Activated CD8-positive, alpha-beta T cell treated with anti-CD3 and anti-CD28 coated beads for 36 hours (primary cell): Measurements from ENCODE around the gene SHKBP1. TPM values are rescaled to one million over a fixed set of nuclear protein-coding genes. Genes with fewer than 3 reads are reported as not detected.
"Not testable (repeated sequence)": the region's sequence is repeated elsewhere in the genome, so short reads cannot be mapped to it uniquely, and the experiment has no call there.

Source experiments
- ATAC-seq: fragments of 200-7000 bp; cut with Tn5 transposase; one replicate; pipeline ENCODE4 v1.10.0; 2021; ENCODE audit warnings: mild to moderate bottlenecking, moderate library complexity
- CTCF ChIA-PET: fragments of 350-600 bp; sonication (Branson Sonifier 250); formaldehyde crosslinking; loops from one replicate; lab custom pipeline; 2021; ENCODE audit warnings: antibody characterized with exemption; lab: Charles Lee
- POLR2A ChIA-PET: fragments of 350-600 bp; sonication (Branson Sonifier 250); formaldehyde crosslinking; loops from one replicate; lab custom pipeline; 2021; ENCODE audit warnings: antibody characterized with exemption; lab: Charles Lee
- DNase-seq: peaks from one replicate; pipeline ENCODE4 v3.0.0-alpha.2; 2020
- H3K27ac Mint-ChIP-seq: one replicate; pipeline ENCODE4 v1.8.0; 2021; ENCODE audit warnings: mild to moderate bottlenecking, mixed read lengths
- H3K27me3 Mint-ChIP-seq: one replicate; pipeline ENCODE4 v1.8.0; 2021; ENCODE audit warnings: mixed read lengths
- H3K36me3 Mint-ChIP-seq: one replicate; pipeline ENCODE4 v1.8.0; 2021; ENCODE audit warnings: low read depth, mixed read lengths
- H3K4me1 Mint-ChIP-seq: one replicate; pipeline ENCODE4 v1.8.0; 2021; ENCODE audit warnings: low read depth, mixed read lengths
- H3K4me3 Mint-ChIP-seq: one replicate; pipeline ENCODE4 v1.8.0; 2021; ENCODE audit warnings: mild to moderate bottlenecking, moderate library complexity, mixed read lengths
- H3K9me3 Mint-ChIP-seq: one replicate; pipeline ENCODE4 v1.8.0; 2021; ENCODE audit warnings: mixed read lengths
- intact Hi-C: fragments of 100-400 bp; cut with micrococcal nuclease; formaldehyde crosslinking; loops from one replicate; pipeline ENCODE4 v1.10.0; 2022
- total RNA-seq, 2 experiments: library from RNA; stranded (reverse); gene quantifications; one replicate each; pipeline ENCODE4 v1.2.3, GENCODE V29; 2021
- TF ChIP-seq, protein P1 (sequence below): fragments of 200-600 bp; IDR thresholded peaks from one replicate; pipeline ENCODE4 v1.8.0; 2022; ENCODE audit warnings: antibody characterized with exemption, mild to moderate bottlenecking

Gene SHKBP1
- total RNA-seq, 2 experiments from 2014 or later, result 82.8 to 89.3 TPM

DNA sequence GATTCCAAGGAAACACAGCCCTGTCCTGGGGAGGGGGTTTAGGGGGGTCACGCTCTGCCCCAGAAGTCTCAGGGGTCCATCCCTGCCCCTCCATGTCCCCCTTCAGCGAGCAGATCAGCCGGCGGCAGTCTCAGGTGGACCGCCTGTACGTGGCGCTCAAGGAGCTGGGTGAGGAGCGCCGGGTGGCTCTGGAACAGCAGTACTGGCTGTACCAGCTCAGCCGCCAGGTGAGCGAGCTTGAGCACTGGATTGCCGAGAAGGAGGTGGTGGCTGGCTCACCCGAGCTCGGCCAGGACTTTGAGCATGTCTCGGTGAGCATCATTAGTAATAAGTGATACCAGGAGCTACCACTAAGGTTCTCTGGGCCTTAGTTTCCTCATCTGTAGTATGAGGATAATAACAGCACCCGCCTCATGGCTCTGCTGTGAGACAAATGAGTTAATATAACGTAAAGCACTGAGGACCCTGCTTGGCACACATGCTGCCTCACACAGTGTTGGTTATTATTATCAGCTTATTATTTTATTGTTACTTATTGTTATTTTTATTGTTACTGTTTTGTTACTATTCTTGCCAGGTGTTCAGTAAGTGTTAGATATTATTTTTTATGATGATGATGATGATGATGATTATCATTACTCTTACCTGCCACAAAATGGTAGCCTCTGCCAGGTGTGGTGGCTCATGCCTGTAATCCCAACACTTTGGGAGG, 20.5 kb upstream of the SHKBP1 start:
- POLR2A ChIA-PET, result no interaction called here
- CTCF ChIA-PET, result interaction anchor here (1.4 to 2.4 kb wide), 4 partner anchors 15 to 79 kb away, joined by 4 to 9 read pairs (median 6); no protein-coding TSS in a partner anchor
- ATAC-seq (no peak), DNase-seq (no peak)
- intact Hi-C loops, result no loop called here
- H3K27ac Mint-ChIP-seq, result no peak overlapping the region
- H3K36me3 Mint-ChIP-seq, result no peaks in the 10 kb centered on the region
- H3K4me1 Mint-ChIP-seq, result peaks cover 7% of the 10 kb centered on the region
- TF ChIP-seq, protein P1, sequence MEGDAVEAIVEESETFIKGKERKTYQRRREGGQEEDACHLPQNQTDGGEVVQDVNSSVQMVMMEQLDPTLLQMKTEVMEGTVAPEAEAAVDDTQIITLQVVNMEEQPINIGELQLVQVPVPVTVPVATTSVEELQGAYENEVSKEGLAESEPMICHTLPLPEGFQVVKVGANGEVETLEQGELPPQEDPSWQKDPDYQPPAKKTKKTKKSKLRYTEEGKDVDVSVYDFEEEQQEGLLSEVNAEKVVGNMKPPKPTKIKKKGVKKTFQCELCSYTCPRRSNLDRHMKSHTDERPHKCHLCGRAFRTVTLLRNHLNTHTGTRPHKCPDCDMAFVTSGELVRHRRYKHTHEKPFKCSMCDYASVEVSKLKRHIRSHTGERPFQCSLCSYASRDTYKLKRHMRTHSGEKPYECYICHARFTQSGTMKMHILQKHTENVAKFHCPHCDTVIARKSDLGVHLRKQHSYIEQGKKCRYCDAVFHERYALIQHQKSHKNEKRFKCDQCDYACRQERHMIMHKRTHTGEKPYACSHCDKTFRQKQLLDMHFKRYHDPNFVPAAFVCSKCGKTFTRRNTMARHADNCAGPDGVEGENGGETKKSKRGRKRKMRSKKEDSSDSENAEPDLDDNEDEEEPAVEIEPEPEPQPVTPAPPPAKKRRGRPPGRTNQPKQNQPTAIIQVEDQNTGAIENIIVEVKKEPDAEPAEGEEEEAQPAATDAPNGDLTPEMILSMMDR, result no peak
- peaks cover 25% of the 10 kb centered on the region for H3K27me3 Mint-ChIP-seq
- no peak overlapping the region for H3K4me3 Mint-ChIP-seq
- no peaks in the 10 kb centered on the region for H3K9me3 Mint-ChIP-seq

DNA sequence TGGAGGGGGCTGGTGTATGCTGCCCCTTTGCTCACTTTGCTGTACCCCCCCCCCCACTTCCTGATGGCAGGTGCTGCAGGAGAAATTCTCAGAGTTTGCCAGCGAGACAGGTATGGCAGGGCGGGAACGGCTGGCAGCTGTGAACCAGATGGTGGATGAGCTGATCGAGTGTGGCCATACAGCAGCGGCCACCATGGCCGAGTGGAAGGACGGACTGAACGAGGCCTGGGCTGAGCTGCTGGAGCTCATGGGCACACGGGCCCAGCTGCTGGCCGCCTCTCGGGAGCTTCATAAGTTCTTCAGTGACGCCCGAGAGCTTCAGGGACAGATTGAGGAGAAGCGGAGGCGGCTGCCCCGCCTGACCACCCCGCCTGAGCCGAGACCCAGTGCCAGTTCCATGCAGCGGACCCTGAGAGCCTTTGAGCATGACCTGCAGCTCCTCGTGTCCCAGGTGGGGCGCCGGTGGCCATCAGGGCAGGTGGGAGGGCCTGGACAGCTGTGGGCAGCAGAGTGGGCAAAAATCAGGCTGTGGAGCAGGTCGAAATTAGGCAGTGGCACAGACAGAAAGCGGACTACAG, 19.6 kb upstream of the SHKBP1 start:
- H3K4me1 Mint-ChIP-seq, result peaks cover 11% of the 10 kb centered on the region
- intact Hi-C loops, result no loop called here
- no peaks in the 10 kb centered on the region for H3K36me3 Mint-ChIP-seq
- POLR2A ChIA-PET, result no interaction called here
- peaks cover 27% of the 10 kb centered on the region for H3K27me3 Mint-ChIP-seq
- no peaks in the 10 kb centered on the region for H3K9me3 Mint-ChIP-seq
- no peak overlapping the region for H3K27ac Mint-ChIP-seq
- ATAC-seq (no peak), DNase-seq (no peak)
- CTCF ChIA-PET, result interaction anchor here (0.6 to 2.4 kb wide), 6 partner anchors 14 to 251 kb away, joined by 3 to 9 read pairs (median 5); no protein-coding TSS in a partner anchor
- H3K4me3 Mint-ChIP-seq, result no peak overlapping the region
- TF ChIP-seq, protein P1, result no peak

DNA sequence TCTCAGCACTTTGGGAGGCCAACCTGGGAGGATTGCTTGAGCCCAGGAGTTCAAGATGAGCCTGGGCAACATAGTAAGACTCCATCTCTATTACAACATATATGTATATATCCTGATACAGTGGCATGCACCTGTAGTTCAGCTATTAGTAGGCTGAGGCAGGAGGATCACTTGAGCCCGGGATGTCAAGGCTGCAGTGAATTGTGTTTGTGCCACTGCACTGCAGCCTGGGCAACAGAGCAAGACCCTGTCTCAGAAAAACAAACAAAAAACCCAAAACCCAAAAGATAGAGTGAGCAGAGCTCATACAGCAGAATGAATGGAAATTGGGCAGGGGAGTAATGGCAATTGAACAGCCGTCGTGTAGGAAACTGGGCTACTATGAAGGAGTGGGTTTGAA, 17.3 kb upstream of the SHKBP1 start:
- TF ChIP-seq, protein P1, result no peak
- no peak for ATAC-seq
- ChIA-PET POLR2A (interaction anchor here (1.6 kb wide), 1 partner anchor 11 kb away, joined by 4 read pairs; no protein-coding TSS in a partner anchor), CTCF (interaction anchor here (1.0 to 1.8 kb wide), 5 partner anchors 11 to 254 kb away, joined by 3 to 9 read pairs (median 5); no protein-coding TSS in a partner anchor)
- H3K36me3 Mint-ChIP-seq, result no peaks in the 10 kb centered on the region
- no peak for DNase-seq
- H3K4me1 Mint-ChIP-seq, result peaks cover 9% of the 10 kb centered on the region
- intact Hi-C loops, result no loop called here
- peaks cover 17% of the 10 kb centered on the region for H3K27me3 Mint-ChIP-seq
- no peaks in the 10 kb centered on the region for H3K9me3 Mint-ChIP-seq
- H3K4me3 Mint-ChIP-seq, result no peak overlapping the region
- no peak overlapping the region for H3K27ac Mint-ChIP-seq

DNA sequence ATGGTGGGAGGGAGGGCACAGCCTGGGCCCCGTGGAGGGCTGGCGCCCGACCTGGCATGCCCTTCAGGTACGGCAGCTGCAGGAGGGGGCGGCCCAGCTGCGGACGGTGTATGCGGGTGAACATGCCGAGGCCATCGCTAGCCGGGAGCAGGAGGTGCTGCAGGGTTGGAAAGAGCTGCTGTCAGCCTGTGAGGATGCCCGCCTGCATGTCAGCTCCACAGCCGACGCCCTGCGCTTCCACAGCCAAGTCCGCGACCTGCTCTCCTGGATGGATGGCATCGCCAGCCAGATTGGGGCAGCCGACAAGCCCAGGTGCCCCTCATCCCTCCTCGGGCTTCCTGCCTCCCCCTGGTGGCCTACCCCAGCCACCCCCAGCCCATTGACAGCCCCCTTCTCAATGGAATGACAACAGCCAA, 16.6 kb upstream of the SHKBP1 start:
- Mint-ChIP-seq H3K9me3 (no peaks in the 10 kb centered on the region), H3K4me3 (no peak overlapping the region), H3K4me1 (peaks cover 9% of the 10 kb centered on the region), H3K36me3 (no peaks in the 10 kb centered on the region), H3K27ac (no peak overlapping the region), H3K27me3 (peaks cover 15% of the 10 kb centered on the region)
- DNase-seq, result no peak
- intact Hi-C loops, result no loop called here
- ATAC-seq, result no peak
- POLR2A ChIA-PET, result interaction anchor here (1.6 kb wide), 1 partner anchor 11 kb away, joined by 4 read pairs; no protein-coding TSS in a partner anchor
- TF ChIP-seq, protein P1, result no peak
- CTCF ChIA-PET, result interaction anchor here (1.0 to 1.8 kb wide), 3 partner anchors 39 to 255 kb away, joined by 3 to 5 read pairs (median 3); no protein-coding TSS in a partner anchor

DNA sequence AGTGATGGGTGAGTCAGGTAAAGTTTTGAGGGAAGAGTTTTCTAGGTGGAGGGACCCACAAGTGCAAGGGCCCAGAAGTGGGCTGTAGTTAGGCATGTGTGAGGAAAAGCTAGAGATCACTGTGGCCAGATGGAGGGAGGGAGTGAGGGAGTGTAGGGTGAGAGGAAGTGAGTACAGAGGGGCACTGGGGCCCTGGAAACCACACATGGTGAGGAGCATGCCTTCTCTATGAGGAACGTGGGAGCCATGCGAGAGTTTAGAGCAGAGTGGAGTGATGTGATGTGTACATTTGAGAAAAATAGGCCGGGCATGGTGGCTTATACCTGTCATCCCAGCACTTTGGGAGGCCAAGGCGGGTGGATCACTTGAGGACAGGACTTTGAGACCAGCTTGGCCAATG, 14.7 kb upstream of the SHKBP1 start:
- no peaks in the 10 kb centered on the region for H3K36me3 Mint-ChIP-seq
- no peaks in the 10 kb centered on the region for H3K9me3 Mint-ChIP-seq
- TF ChIP-seq, protein P1, result no peak
- no peak for ATAC-seq
- no peak overlapping the region for H3K4me3 Mint-ChIP-seq
- DNase-seq, result no peak
- peaks cover 27% of the 10 kb centered on the region for H3K27me3 Mint-ChIP-seq
- ChIA-PET CTCF (interaction anchor here (1.2 to 1.5 kb wide), 3 partner anchors 9 to 97 kb away, joined by 3 to 4 read pairs (median 3); no protein-coding TSS in a partner anchor), POLR2A (no interaction called here)
- no peak overlapping the region for H3K27ac Mint-ChIP-seq
- peaks cover 9% of the 10 kb centered on the region for H3K4me1 Mint-ChIP-seq
- intact Hi-C loops, result no loop called here

DNA sequence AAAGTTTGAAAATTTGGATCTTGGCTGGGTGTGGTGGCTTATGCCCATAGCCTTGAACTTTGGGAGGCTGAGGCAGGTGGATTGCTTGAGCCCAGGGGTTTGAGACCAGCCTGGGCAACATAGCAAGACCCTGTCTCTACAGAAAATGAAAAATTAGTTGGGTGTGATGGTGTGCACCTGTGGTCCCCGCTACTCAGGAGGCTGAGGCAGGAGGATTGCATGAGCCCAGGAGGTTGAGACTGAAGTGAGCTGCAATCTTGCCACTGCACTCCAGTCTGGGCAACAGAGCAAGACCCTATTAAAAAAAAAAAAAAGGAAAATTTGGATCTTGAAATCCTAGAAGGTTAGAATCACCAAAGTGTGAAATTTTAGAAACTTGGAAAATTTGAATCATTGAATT, 12.1 kb upstream of the SHKBP1 start:
- CTCF ChIA-PET, H3K27ac Mint-ChIP-seq, H3K4me3 Mint-ChIP-seq, ATAC-seq, DNase-seq, intact Hi-C loops, H3K9me3 Mint-ChIP-seq, H3K36me3 Mint-ChIP-seq, H3K4me1 Mint-ChIP-seq, POLR2A ChIA-PET: not testable (repeated sequence)
- H3K27me3 Mint-ChIP-seq, result peaks cover 44% of the 10 kb centered on the region
